Inflammatory macrophage treated with lipopolysaccharide for 1 hour (primary cell): ENCODE data around the gene MRPS11.
A peak's percentile ranks its signal among the peaks of the same experiment; 100 is the strongest.
"Not testable (repeated sequence)": the region's sequence is repeated elsewhere in the genome, so short reads cannot be mapped to it uniquely, and the experiment has no call there.

Experiments used
- DNase-seq, 2 donors: peaks; one replicate each; pipeline ENCODE4 v3.0.0-alpha.2; 2020 to 2022

The MRPS11 gene

GRCh38 chr15:88467073-88467934 lies at the start of gene MRPS11, which contains the start of gene MRPL46:
MRPS11 (plus strand) TSS chr15:88467708; CDS start chr15:88467718, 10 bp downstream.
MRPL46 (minus strand) TSS chr15:88467388; CDS start chr15:88467377, 11 bp downstream.
- peak; percentile 80 to 94 for DNase-seq

DNA sequence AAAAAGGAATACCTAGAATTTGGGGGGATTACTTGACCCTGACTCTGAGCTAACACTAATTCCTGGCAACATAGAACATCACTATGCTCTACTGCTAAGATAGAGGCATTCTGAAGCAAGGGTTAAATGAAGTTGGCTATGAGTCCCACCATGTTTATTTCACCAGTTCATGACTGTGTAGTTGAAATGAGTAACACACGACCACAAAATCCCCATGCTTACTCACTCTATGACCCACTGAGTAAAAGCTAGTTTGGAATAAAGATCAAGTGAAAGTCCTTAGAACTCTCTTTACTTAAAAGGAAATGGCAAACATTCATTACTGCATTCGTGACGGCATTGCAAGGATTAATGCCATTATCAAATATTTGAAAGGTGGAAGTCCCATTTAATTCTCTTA lies 47.7 kb upstream of the MRPS11 start:
- no peak for DNase-seq

DNA sequence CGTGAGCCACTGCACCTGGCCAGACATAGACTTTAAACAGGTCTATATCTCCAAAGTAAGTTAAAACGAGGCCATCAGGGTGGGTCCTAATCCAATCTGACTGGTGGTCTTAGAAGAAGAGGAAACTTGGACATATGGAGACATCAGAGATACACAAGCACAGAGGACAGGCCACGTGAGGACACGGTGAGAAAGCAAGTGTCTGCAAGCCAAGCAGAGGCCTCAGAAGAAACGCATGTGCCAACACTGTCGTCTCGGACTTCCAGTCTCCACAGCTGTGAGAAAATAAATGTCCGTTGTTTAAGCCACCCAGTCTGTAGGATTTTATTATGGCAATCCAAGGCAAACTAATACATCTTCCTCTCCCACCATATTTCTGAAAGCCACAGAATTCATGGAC lies 44.2 kb upstream of the MRPS11 start:
- no peak for DNase-seq

- DNase-seq, result no peak
These were observed 41.2 kb upstream of the MRPS11 start for GRCh38 chr15:88426304-88426703.

DNA sequence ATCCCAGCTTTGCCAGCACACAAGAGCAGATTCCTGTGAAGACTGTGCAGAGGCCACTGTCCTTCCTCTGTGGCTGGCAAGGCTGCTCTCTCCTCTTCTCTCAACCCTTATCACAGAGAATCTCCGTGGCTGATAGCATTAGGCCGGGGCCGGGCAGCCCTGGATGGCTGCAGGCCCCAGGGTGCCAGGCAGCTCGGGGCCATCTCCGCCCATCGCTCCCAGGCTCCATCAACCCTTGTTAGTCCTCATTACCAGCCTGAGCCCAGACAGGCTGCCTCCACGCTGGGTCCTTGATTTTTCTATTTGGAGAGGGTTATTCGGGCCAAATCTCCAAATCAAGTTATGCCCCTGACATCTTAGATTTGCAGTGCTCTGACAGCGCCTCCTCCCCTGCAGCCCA lies 39.5 kb upstream of the MRPS11 start:
- DNase-seq, result no peak

DNA sequence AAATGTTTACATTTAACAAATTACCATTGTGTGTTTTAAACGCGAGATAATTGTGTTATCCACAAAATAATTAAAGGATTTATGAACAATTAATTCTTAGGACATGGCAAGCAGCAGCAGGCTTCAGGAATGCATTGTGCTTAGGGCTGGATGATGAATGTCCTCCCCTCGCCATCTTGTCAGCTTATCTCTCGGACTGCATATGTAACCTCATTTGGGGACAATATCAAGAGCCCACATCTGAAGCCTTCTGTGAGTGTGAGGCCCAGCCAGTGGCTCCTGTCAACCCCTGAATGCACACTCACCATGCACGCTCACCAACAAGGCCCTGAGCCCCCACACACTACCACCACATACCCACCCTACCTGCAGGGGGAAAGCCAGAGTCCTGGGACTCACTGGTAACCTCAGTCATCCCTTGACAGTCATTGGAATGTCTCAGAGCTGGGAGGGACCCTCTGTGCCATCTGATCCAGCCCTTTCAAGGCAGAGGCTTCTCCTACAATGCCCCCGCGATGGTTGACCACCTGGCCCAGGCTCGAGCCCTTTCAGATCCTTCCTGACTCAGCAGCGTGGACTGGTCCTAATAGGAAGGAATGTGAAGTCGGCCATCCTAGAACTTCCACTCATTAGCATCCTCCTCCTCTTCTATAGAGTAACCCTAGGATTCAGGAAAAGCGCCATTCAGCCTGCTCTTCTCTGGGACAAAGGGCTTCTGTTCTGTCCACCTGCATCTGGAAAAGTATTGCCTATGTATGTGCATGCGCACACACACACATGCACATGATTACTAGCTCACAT lies 38.5 kb upstream of the MRPS11 start:
- DNase-seq, result no peak

DNA sequence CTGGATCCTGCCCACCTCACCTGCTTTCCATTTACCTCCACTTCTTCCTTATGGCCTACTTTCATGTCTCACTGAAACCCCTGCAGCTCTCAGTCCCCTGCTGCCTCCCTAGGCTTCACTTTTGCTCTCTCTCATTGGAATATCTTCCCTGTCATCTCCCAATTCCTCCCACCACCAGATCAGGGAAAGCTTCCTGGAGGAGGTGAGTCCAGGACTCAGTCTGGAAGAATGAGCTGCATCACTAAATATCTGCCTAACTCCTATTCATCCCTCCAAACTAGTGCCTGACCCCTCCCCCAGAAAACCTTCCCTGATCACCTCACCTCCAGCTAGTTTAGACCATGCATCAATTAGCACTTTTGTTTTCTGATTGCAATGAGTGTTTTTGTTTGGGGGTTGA lies 37.5 kb upstream of the MRPS11 start:
- DNase-seq, result no peak

DNA sequence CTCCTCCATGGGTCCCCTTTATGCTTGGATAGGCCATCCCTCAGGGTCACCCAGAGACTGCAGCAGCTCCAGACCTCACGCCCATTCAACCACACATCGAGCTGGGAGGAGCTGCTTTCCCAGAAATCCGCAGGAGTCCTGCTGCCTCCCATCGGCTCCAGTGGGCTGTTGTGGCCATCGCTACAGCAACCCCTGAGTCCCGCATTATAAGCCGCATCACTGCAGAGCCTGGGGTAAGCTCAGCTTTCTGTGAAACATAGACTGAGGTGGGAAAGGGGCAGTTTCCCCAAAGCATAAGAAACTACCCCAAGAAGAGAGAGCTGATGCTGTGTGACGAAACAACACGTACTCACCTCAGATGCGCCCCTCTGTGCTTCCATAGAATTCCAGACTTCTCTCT lies 36.1 kb upstream of the MRPS11 start:
- DNase-seq, result no peak

DNA sequence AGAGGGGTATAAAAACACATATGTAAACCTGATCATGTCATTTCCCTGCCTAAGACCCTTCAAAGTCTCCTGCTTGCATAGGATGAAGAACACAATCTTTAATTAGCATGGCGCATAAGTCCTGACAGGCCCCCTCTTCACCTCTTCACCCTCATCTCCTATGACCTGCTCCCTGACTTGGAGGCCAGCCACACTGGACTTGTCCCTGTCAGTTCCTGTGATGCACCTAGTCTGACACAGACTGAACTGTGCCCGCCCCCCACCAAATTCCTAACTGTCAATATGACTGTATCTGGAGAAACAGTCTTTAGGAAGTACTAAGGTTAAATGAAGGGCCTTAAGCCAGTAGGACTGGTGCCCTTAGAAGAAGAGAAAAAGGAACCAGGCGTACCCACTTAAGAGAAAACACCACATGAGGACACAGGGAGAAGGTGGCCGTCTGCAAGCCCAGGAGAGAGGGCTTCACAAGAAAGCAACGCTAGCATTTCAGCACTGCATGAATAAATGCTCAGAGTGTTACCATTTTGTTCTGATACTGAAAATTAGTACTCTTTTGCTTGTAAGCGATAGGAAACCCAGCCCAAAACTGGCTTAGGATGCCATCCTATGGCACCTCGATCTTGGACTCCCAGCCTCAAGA lies 34.3 kb upstream of the MRPS11 start:
- DNase-seq, result no peak

GRCh38 chr15:88434106-88434505 lies 33.4 kb upstream of the MRPS11 start:
- not testable (repeated sequence) for DNase-seq

- no peak for DNase-seq
These were observed 29.3 kb upstream of the MRPS11 start for GRCh38 chr15:88438181-88438580.

- DNase-seq, result peak; percentile 18 to 27
These were observed 27.5 kb upstream of the MRPS11 start for GRCh38 chr15:88440021-88440420.

DNA sequence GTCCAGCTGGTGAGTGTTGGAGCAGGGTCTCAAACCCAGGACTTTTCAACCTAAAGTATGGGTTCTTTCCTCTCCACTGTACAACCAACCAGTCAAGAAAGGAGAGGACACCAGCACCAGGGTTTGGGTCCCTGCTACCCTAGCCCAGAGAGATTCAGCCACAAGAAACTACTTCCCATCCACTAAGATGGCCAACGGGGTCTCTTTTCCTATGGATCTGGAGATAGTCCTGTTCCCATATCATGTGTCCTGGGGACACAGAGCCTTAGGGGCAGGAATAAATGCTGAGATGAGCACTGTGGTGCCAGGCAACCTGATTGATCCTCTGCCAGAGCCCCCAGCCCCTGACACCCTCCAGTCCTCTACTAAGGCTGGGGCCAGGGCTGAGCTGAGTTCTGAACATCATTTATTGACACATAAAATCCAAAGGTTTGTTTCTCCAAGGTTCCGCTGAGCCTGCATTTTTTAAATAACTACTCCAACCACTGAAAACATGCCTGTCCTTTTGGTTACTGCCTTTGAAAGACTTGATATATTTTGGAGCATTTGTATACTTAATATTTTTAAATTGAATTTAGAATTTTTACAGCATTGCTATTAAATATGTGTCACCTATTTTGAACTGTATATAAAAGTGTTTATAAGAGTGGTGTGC lies 26.3 kb upstream of the MRPS11 start:
- DNase-seq, result no peak

- DNase-seq, result no peak
These were observed 20.3 kb upstream of the MRPS11 start for GRCh38 chr15:88447206-88447605.

DNA sequence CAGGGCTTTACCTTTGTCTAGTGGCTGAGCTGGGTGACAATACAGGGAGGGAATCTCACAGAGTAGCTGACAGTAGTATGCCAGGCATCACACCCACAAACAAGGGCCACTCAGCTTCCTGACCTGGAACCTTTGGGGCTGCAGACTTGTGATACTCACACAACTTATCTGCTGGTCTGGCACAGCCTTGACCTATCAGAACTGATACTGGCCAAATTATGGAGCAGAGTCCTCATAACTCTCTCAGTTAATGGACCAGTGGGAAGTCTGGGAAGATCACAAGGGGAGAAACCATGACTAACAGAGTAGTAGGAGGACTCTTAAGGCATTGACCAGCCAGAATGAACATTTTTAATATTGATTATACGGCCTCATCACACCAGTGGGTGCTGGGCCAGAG lies 19.8 kb upstream of the MRPS11 start:
- DNase-seq, result no peak

GRCh38 chr15:88448991-88449461 lies 18.5 kb upstream of the MRPS11 start:
- no peak for DNase-seq

DNA sequence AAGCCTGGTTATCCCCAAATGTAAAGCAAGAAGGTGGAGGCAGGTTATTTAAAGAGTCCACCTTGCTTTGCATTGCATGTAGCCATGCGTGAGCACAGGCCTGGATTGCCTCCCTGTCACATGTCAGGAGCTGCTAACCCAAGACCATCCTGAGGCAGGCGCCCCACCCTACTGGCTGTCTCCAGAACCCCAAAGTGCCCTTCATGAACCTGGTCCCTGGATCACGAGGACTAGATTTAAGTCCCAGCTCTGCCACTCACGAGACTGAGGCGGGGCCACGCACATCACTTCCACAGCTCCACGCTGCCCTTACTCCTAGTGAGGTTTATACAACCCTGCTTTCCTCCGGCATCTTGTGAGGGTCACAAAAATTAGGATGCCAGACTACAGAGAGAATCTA lies 17.9 kb upstream of the MRPS11 start:
- DNase-seq, result no peak

DNA sequence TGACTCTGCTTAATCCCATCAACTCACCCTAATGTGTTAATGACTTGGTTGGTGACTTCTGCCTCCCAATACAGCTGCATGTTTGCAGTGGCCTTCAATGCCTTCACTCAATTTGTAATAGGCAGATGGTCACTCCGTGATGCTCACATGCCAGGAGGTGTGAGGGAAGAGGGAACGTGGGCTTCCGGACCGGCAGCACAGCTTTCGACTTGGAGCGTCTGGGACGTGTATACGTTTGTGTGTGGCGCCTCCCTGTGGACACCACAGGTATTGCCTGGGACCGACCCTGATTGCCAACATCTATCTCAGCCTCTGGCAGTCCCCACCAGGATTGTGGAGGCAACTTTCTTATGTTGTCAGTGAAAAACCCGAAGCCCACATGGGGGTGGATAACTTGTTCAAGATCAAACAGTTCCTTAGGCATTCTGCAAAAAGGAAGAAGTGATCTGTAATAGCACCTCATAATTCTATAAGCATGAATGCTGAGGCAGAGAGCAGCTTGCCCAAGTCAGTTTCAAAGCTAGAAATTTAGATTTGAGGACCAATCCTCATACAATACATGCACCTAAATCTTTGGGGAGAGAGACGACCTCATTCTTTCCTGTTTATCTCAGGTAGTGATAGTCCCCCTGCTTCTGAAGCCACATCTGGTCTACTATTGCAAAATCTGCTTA lies 17.2 kb upstream of the MRPS11 start:
- DNase-seq, result peak; percentile 49 to 85

DNA sequence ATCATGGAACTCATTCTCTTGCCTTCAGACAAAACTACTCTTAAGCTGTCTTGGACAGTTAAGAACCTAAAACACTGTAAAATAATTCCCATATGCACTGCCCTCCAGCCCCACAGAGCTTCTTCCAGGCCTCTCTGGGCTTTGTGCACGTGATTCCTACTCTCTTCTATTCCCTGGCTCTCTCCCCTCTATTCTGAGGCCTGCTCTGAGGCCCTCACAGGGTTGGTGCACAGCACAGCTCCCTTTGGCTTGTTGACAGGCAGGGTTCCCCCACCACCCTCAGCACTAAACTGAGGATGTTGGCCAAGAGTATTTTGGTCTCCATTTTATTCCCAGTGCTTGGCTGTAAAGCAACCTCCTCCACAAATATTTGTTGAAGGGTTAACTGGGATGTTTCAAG lies 13.9 kb upstream of the MRPS11 start:
- no peak for DNase-seq

- peak; percentile 50 to 74 for DNase-seq
These were observed 13.3 kb upstream of the MRPS11 start for GRCh38 chr15:88454236-88454635.

GRCh38 chr15:88454867-88455810 lies 12.4 kb upstream of the MRPS11 start:
- DNase-seq, result peak; percentile 49 to 54
